GM19193 (cell line): ENCODE measurements around the gene SCO2.

Experiments
- POLR2A ChIP-seq: IDR thresholded peaks from 4 replicates; pipeline ENCODE4 v1.6.1; 2011; ENCODE audit not compliant: insufficient read depth, insufficient read length; ENCODE audit errors: extremely low read depth

Gene SCO2, protein sequence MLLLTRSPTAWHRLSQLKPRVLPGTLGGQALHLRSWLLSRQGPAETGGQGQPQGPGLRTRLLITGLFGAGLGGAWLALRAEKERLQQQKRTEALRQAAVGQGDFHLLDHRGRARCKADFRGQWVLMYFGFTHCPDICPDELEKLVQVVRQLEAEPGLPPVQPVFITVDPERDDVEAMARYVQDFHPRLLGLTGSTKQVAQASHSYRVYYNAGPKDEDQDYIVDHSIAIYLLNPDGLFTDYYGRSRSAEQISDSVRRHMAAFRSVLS

DNA sequence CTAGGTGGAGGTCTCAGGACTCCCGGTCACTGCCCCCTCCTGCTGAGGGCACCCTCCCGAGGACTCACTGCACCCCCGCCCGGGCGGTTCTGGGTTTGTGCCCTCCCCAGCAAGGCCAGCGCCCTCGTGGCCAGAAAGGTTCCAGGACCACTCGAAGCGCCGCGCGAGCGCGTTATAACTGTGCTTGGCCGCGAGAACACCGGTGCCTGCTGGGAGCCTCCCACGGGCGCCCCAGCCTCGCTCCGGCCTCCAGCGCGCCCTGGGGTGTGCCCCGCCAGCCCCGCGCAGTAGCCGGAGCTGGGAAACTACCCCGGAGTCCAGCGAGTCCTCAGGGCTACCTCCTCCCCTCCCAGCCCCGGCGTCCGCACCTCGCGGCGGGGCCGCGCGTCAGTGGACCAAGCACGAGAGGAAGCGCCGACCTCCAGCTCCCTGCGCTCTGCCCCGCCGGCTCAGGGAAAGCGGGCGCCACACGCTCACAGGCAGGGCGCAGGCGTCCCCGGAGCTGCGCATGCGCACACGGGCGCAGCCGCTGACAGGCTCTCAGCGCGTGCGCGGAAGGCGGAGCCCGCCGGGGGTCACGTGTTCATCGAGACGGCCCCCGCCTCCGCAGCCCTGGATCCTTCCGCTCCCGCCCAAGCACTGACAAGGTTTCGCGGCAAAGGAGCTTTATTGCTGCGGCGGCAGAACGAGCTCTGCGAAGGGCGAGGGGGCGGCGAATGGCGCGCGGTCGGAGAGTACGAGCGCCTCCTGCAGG lies at the start of gene SCO2:
Gene SCO2, minus strand, starts transcription at position 495 of the 754 bp plus-strand sequence. CDS start 1,187 bp downstream, outside the sequence.
- TF ChIP-seq POLR2A: peak; percentile 82

DNA sequence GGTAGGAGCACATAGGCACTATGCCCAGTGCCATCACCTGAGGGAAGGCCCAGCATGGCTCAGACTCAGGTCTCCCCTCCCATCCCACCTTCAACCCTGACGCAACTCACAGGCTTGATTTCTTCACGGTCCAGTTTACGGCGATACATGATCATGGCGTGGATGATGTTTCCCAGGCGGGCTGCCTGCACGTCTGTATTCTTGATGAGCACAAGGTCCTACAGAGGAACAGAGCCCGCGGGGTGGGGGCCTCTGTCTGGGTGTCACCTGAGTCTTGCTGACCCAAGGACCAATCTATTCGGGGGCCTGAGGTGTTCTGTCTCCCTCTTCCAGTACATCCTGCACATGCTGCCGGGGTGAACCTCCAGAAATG lies 49.0 kb upstream of the SCO2 start:
- TF ChIP-seq POLR2A: no peak

DNA sequence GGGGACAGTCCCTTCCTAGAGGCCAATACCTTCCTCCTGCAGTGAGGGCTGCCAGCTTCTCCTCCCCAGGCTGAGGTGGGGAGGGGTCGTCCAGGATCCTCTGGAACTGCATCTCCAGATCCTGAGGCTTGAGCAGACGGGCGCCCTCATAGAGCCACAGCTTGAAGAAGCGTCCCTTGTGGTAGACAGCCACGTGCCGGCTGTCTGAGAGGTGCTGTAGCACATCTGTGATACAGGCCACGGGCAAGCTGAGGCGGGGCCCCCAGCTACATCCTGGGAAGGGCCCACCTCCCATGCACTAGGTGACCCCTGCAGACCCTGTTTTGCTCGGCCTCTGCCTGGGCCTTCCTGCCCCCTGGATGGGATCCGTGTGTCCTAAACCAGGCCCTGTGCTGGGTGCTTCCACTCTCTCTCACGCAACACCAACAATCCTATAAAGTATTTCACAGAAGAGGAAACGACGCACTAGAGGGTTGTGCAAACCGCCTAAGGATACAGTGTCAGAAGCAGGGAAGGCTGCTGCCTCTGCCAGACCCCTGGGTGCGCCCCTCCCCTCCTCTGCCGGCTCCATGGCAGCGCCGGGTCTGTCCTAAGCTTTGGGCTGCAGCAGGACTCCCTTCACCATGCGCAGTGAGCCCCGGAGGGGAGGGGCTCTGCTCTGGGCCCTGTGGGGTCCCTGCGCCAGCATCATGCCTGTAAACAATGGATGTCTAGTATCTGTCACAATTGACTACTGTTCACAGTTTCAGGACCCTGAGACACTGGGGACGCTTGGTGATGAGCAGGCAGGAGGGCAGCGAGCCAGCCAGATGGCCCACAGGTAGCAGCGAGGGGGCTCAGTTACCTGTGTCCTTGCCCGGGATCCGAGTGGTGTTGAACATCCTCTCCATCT lies 48.3 kb upstream of the SCO2 start:
- TF ChIP-seq POLR2A: no peak

DNA sequence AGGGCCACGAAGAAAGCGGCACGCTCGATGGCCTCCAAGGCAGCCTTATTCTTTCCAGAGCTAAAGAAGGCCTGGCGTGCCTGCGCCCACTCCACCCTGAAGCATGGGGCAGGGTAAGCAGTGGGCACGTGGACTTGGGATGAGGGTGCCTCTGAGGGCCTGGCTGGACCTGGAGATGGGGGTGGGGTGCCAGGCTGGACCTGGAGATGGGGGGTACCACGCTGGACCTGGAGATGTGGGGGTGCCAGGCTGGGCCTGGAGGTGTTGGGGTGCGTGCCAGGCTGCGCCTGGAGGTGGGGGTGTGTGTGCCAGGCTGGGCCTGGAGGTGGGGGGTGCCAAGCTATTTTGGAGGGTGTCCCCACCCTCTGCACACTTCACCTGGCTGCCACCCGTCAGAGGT lies 47.6 kb upstream of the SCO2 start:
- no peak for TF ChIP-seq POLR2A

DNA sequence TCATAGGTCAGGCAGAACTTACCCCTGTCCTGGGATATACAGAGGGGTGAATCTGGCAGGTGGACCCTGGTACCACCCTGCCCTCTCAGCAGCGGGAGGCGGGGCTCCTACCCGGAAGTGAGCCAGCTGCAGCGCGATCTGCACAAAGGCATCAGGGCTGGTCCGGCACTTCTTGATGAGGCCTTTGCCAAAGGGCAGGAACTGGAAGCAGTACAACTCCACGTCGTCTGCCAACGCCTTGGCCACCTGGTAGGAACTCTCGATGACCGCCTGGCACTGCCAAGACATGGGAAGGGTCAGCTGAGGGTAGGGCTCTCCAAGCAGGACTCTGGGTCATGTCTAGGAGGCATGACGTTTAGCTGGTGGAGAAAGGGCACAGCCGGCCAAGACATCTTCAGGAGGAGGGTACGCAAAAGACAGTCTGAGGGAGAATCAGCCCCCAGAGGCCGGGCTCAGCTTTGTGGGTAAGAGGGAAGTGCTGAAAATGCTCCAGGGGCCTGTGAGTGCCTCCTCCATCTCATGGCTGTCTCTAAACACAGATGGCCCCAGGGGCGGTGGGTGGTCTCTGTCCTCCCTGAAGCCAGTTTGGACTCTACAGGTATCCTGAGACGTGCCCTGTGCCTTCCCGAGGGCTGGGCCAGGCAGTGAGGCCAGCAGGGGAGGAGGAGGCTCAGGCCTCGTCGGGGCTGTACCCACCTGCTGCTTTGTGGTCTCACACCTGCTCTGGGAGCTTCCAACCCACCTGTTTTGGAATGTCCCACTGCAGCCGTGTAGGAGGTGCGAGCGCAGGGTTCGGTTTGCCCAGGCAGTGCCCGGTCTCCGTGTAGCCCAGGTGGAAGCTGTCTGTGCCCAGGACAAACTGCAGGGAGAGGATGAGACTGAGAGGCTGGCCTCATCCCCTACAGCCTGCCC lies 46.1 kb upstream of the SCO2 start:
- TF ChIP-seq POLR2A: no peak

DNA sequence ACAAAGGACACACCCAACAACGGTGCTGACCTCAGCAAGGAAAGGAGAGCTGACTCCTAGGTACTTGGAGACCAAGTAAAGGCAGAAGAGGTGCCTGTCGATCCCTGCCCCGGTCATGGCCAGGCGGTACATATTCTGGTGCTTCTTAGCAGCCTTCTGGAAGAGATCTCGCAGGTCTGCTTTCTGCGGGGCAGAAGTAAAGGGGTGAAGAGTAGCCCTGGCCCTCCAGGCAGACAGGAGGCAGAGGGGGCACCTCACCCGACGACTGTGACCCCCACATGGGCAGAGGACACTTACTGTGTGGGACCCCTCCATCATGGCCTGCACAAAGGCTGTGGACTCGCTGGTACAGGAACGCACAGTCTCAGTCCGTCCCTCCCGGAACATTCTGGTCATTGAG lies 45.5 kb upstream of the SCO2 start:
- TF ChIP-seq POLR2A: no peak

DNA sequence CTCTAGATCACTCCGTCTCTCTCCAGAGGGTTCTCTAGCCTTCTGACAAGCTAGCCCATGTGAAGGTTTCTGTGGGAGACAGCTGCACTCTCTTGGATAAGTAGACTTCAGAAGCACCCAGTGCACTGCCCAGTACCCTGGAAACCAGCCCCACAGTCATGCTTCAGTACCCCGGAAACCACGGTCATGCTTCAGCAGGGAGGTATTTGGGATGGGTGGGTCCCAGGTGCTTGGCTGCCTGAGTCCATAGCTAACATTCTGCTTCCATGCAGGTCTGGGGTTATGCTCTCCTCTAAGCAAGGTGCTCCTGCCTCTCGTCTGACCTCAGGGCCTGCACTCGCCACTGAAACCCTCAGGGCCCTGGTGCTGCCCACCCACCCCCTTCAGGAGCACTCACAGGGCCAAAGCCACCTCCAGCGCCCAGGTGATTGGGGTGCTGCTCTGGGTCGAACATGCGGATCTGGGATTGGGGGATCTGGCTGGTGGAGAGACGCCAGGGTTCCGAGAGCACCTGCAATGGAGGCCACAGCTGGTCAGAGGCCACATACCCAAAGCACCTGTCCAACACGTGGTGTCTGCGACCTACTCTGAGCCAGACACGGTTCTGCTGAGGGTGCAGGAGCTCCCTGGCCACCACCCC lies 44.6 kb upstream of the SCO2 start:
- TF ChIP-seq POLR2A: no peak

DNA sequence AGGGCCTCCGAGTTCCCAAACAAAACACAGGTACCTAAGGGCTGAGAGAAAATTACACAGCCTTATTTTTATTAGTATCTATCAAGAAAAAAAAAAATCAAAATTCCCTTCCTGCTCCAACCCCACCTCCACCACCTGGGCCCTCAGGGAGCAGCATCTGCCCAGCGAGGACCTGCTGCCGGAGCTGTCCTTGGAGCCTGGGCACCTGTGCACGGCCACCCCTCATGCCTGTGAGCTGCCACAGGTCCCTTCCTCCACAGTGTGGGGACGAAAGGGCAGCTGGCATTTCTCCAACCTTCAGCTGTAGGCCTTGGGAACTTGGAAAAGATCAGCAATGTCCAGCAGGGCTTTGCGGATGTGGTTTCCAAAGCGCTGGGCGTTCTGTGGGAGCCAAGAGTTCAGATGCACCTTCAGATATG lies 43.7 kb upstream of the SCO2 start:
- TF ChIP-seq POLR2A: no peak

DNA sequence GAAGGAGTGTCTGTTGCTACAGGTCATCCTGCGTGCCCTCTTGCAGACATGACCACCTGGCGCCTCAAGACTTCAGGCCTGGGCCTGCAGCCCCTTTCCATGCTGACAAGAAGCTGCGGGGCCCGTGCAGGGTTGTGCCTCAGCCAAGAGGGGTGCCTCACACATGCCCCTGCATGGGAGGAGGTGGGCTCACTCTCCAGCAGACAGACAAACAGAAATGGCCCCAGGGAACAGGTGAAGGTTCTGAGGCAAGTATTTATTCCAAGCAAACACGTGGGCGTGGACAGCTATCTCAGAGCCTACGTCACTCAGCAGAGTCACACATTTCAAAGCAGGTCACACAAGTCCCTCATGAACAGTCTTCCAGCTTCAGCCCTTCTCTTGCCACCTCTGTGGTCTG lies 43.2 kb upstream of the SCO2 start:
- TF ChIP-seq POLR2A: no peak

DNA sequence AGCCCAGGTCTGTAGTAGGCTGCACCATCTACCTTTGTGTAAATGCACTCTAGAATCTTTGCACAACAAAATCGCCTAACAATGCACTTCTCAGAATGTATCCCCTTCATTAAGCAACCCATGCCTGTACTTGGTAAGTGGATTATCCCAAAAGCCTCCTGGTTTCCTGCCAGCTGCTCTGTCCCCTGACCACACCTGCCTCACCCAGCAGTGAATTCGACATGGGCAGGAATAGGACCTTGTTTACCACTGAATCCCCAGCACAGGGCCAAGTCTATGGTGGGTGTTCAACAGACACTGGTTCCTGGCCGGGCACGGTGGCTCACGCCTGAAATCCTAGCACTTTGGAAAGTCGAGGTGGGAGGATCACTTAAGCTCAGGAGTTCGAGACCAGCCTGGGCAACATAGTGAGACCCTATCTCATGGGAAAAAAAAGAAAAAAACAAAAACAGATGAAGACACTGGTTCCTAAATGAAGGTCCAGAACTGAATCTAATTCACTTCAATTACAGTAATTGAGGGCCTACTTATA lies 42.4 kb upstream of the SCO2 start:
- TF ChIP-seq POLR2A: no peak

DNA sequence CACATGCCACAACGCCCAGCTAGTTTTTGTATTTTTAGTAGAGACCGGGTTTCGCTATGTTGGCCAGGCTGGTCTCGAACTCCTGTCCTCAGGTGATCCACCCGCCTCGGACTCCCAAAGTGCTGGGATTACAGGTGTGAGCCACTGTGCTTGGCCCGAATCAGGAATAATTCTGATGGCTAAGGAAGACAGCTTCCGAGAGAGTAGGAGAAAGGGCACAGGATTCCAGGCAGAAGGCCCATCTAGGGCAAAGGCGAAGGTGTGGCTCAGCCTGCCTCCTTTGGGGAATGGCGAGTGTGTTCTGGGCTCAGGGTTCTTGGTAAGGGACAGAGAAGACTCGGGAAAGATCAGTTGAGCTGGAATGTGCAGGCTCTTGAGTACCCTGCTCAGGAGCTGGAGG lies 38.9 kb upstream of the SCO2 start:
- TF ChIP-seq POLR2A: no peak

DNA sequence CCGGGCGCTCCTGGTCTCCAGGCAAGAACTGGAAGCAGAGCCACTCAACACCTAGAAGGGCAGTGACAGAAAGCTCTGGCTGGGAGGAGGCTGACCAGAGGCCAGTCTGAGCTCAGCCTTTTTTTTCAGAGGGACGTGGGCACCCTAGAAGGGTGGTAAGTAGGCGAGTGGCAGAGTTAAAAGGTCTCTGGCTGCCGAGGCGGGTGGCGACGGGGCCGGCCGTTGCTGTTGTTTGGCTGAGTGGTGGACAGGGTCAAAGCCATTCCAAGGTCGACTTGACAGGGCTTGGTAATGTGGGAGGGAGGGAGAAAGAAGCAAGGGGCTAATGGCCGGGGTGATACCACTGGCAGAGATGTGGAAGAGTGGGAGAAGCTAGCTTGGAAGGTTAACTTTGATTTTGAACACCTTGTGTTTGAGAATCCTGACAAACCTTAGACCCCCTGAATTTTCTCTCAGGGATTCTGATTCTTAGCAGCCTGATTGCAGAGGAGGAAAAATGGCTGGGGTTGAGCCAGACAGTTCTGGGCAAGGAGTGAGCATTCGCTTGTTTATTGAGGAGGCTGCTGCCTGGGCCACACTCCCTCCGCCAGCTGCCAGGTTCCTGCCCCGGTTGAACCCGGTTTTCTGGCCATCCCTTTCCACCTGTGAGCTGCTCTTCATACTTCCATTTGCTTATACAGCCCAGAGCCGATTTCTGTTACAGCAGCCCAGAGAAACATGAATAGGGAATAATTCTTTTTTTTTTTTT lies 38.2 kb upstream of the SCO2 start:
- TF ChIP-seq POLR2A: no peak
